Measurements from ENCODE around the gene CNTD1.
"Not testable (repeated sequence)": the region's sequence is repeated elsewhere in the genome, so short reads cannot be mapped to it uniquely, and the experiment has no call there.

Gene CNTD1

DNA sequence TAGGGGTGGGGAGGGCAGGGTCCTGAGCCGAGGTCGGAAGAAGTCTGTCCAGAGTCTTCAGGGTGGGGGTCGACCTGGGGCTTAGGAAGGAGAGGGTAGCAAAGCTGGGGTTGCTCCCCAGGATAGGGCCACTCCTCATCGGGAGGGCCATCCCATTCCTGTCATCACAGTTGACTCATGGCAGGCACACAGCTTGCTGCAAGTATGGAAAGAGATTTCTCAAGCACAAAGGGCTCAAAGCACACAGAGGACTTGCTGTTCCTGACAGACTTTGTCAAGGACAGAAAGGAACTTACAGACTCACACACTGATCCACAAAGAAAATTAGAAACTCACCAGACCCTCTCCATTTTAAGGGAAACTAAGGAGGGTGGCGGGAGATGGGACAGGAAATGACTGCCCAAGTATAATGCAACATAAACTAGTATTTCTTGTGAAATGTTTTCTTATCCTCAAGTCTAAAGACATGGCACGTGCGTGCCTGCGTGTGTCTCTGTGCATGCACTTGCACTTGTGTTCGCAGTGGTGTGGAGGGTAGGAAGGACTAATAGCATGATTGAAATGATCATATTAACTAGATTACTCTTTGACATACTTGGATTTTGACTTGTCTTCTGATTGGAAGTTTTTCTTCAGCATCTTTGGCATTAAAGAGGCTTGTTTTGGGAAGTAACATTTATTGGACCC is 48.1 kb downstream of the CNTD1 start:
- no peak for DNase-seq

DNA sequence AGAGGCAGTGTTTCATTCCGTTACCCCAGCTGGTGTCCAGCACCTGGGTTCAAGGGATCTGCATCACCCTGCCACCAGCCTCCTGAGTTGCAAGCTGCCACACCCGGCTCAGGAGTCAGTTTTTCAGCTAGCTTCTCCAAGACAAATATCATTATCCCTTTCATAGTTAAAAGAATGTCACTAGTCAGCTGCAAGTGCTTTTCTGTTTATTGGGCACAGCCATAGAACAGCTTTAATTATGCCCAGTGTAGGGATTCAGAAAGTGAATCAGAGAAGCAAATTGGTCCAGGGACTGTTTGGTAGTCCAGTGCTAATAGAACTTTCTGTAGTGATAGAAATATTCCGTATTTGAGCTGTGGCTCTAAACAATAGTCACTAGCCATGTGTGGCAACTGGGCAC is 49.4 kb downstream of the CNTD1 start:
- DNase-seq = no peak

DNA sequence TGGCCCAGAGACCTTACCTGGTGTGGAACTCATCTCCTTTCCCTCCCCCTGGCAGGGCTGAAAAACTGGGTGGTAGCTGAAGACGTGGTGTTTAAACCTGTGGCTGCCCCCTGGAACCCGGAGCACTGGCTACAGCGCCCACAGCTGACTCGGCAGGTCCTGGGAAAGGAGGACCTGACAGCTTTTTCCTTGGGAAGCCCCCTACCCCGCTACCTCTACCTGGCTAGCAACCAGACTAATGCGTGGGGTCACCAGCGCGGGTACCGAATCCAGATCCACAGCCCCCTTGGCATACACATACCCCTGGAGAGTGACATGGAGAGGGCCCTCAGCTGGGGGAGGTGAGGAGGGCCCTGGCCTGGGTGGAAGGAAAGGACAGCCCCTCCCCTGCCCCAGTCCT is 50.4 kb downstream of the CNTD1 start:
- DNase-seq = no peak

GRCh38 chr17:42849451-42850181 is 51.0 kb downstream of the CNTD1 start:
- DNase-seq = no peak

GRCh38 chr17:42850954-42851353 is 52.3 kb downstream of the CNTD1 start, which contains the start of gene AOC3:
TSS of gene AOC3 (plus strand) at chr17:42851199. CDS start at chr17:42851344, 145 bp downstream.
- no peak for DNase-seq

- not testable (repeated sequence) for DNase-seq
Observed at GRCh38 chr17:42851371-42852240, 52.9 kb downstream of the CNTD1 start.

DNA sequence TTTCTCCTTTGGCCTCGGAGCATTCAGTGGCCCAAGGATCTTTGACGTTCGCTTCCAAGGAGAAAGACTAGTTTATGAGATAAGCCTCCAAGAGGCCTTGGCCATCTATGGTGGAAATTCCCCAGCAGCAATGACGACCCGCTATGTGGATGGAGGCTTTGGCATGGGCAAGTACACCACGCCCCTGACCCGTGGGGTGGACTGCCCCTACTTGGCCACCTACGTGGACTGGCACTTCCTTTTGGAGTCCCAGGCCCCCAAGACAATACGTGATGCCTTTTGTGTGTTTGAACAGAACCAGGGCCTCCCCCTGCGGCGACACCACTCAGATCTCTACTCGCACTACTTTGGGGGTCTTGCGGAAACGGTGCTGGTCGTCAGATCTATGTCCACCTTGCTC is 53.7 kb downstream of the CNTD1 start:
- no peak for DNase-seq

- no peak for DNase-seq
Observed at GRCh38 chr17:42853004-42853403, 54.3 kb downstream of the CNTD1 start.

DNA sequence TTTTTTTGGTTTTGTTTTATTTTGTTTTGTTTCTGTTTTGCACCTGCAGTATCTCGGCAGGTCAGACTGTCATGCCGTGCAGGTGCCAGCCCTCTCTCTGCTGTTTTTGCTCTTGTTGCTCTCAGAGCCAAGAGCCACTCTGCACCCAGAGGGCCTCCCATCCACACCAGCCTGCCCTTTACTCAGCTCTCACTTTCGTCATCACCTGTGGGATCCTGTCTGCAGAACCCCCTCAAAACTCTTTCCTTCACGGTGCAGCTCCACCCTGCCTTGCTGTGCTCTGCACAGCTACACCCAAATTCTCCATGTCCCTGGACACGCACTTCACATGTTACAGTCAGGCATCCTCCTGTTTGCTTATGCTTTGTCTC is 54.9 kb downstream of the CNTD1 start:
- DNase-seq = no peak

- DNase-seq = no peak
Observed at GRCh38 chr17:42853968-42854790, 55.5 kb downstream of the CNTD1 start.

DNA sequence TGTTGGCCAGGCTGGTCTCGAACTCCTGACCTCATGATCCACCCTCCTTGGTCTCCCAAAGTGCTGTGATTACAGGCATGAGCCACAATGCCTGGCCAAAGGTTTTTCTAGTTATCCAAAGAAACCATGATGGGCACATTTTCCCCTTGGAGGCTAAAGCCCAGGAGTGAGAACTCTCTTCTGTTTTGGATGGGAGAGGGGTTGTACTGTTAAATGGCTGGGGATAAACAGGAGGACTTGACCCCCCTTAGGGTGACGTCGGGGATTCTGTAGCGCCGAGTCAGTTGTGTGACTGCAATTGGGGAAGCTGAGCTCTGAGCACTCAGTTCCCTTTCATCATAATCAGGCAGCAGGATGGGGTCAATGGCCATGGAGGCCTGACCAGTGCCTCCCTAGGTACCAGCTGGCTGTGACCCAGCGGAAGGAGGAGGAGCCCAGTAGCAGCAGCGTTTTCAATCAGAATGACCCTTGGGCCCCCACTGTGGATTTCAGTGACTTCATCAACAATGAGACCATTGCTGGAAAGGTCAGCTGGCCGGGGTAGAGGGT is 56.5 kb downstream of the CNTD1 start:
- no peak for DNase-seq

DNA sequence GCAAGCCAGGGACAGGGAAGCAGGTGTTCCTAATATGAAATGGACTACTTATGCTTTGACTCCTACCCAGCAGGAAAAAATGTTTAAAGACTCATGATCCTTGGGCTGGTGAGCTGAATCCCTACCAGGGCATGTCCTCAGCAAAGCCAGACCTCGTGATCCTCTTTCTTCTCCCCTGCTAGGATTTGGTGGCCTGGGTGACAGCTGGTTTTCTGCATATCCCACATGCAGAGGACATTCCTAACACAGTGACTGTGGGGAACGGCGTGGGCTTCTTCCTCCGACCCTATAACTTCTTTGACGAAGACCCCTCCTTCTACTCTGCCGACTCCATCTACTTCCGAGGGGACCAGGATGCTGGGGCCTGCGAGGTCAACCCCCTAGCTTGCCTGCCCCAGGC is 57.4 kb downstream of the CNTD1 start:
- DNase-seq = not testable (repeated sequence)

DNA sequence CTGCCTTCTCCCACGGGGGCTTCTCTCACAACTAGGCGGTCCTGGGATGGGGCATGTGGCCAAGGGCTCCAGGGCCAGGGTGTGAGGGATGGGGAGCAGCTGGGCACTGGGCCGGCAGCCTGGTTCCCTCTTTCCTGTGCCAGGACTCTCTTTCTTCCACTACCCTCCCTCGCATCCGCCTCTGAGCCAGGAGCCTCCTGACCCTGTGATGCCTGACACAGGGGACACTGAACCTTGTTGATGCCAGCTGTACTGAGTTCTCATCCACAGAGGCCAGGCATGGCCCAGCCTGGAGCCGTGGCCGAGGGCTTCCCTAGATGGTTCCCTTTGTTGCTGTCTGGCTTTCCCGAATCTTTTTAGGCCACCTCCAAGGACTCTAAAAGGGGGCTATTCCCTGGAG is 57.9 kb downstream of the CNTD1 start:
- not testable (repeated sequence) for DNase-seq

- no peak for DNase-seq
Observed at GRCh38 chr17:42857389-42857788, 58.7 kb downstream of the CNTD1 start.

Measured in activated CD4-positive, CD25-positive, alpha-beta regulatory T cell treated with anti-CD3 and anti-CD28 coated beads, Interleukin-2, amount 50 U/mL, for 72 hours (primary cell).